Lower lobe of right lung (tissue), 2 donors: ENCODE results near the gene NDRG3. TPM values are rescaled to one million over a fixed set of nuclear protein-coding genes. Genes with fewer than 3 reads are reported as not detected.

Source experiments
- ATAC-seq, 2 donors: fragments of 200-7000 bp; cut with Tn5 transposase; one replicate each; pipeline ENCODE4 v1.9.1; 2020 to 2022; ENCODE audit warnings: mild to moderate bottlenecking in 2 of 2, moderate library complexity in 2 of 2
- DNase-seq: peaks from one replicate; pipeline ENCODE4 v3.0.0-alpha.2; 2020
- H3K27ac ChIP-seq: fragments of 200-600 bp; one replicate; pipeline ENCODE4 v1.8.0; 2022
- H3K27me3 ChIP-seq: fragments of 200-600 bp; one replicate; pipeline ENCODE4 v1.8.0; 2022; ENCODE audit warnings: low read depth
- H3K36me3 ChIP-seq: fragments of 200-600 bp; one replicate; pipeline ENCODE4 v1.8.0; 2022; ENCODE audit warnings: mild to moderate bottlenecking
- H3K4me1 ChIP-seq: fragments of 200-600 bp; one replicate; pipeline ENCODE4 v1.8.0; 2022
- H3K4me3 ChIP-seq: fragments of 200-600 bp; one replicate; pipeline ENCODE4 v1.8.0; 2022; ENCODE audit warnings: mild to moderate bottlenecking
- H3K9me3 ChIP-seq: fragments of 200-600 bp; one replicate; pipeline ENCODE4 v1.8.0; 2022
- intact Hi-C: fragments of 100-400 bp; cut with DNase I; formaldehyde crosslinking; loops from one replicate; pipeline ENCODE4 v1.11.0; 2022
- total RNA-seq: library from RNA; stranded (reverse); fragmentation: NEBNext Ultra II Directional; extraction: Animal tissue kit (Norgen Biotek cat#: 25700); gene quantifications from one replicate; pipeline ENCODE4 v1.2.1, GENCODE V29; 2021
- TF ChIP-seq, protein P1 (sequence below): fragments of 200-600 bp; IDR thresholded peaks from one replicate; pipeline ENCODE4 v1.8.0; 2022; ENCODE audit warnings: antibody characterized with exemption, mild to moderate bottlenecking
- donor health status: DM: no; HTN: yes; CAD: no; lungs with severe emphysema.

Gene NDRG3
- total RNA-seq, 1 donor from 2014 or later: 30.4 TPM

DNA sequence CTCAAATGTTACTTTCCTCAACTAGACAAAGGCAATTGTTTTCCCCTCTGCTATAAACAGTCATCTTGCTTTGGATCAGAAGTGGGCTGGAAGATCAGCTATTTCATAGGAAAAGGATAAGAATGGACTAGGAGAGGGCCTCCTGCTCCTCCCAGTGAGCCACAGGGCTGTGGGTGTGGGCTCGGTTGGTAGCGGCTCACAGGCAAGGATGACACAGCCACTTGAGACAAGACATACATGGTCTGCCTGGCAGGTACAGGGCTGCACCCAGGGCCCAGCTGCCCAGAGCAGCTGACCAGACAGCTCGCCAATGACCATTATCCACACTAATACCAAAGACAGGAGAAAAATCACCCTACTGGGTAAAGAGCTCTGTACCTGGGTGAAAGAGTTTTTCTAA, 90.9 kb downstream of the NDRG3 start:
- Histone ChIP-seq H3K27me3 (no peaks in the 10 kb centered on the region), H3K36me3 (peaks cover 62% of the 10 kb centered on the region), H3K9me3 (no peaks in the 10 kb centered on the region), H3K27ac (no peak overlapping the region), H3K4me1 (no peaks in the 10 kb centered on the region), H3K4me3 (no peak overlapping the region)
- TF ChIP-seq, protein P1, sequence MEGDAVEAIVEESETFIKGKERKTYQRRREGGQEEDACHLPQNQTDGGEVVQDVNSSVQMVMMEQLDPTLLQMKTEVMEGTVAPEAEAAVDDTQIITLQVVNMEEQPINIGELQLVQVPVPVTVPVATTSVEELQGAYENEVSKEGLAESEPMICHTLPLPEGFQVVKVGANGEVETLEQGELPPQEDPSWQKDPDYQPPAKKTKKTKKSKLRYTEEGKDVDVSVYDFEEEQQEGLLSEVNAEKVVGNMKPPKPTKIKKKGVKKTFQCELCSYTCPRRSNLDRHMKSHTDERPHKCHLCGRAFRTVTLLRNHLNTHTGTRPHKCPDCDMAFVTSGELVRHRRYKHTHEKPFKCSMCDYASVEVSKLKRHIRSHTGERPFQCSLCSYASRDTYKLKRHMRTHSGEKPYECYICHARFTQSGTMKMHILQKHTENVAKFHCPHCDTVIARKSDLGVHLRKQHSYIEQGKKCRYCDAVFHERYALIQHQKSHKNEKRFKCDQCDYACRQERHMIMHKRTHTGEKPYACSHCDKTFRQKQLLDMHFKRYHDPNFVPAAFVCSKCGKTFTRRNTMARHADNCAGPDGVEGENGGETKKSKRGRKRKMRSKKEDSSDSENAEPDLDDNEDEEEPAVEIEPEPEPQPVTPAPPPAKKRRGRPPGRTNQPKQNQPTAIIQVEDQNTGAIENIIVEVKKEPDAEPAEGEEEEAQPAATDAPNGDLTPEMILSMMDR: no peak
- ATAC-seq (no peak), DNase-seq (no peak)
- intact Hi-C loops: no loop called here

DNA sequence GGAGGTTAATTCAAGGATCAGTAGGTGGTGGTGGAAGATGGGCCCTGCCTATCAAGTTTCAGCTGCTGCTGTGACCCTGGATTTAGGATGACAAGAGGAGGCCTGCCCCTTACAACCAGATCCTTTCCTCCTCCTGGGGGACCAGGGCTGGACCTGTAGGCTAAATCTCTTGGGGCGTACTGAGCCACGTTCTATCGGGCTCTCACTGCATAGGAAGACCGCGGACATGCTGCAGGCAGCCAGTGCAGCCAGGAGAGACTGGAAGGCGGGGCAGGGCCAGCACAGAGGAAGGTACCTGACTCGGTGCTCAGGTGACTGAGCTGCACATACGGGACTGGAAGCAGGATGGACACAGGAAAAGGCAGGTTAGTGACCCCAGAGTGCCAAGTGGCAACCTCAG, 91.4 kb downstream of the NDRG3 start:
- no peaks in the 10 kb centered on the region for H3K9me3 ChIP-seq
- peaks cover 59% of the 10 kb centered on the region for H3K36me3 ChIP-seq
- H3K4me1 ChIP-seq: no peaks in the 10 kb centered on the region
- H3K27me3 ChIP-seq: no peaks in the 10 kb centered on the region
- no peak for ATAC-seq
- intact Hi-C loops: no loop called here
- no peak overlapping the region for H3K4me3 ChIP-seq
- H3K27ac ChIP-seq: no peak overlapping the region
- TF ChIP-seq, protein P1: no peak
- no peak for DNase-seq

DNA sequence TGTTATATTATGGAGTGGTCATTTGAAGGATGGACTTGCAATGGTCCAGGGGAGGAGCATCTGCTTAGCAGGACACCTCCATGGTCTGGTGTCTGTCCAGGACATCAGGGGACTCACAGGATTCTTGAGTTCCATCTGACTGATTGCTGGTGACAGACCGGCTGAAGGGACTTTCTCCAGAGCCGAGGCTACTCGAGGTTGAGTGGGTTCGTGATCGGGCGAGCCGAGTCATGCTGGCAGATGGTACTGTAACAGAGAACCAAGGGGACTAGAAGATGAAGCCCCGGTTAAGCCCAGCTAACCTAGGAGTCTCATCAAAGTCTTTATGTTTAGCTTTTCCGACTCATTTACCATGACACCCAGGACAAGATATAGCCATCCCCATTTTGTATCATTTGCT, 92.4 kb downstream of the NDRG3 start:
- Histone ChIP-seq H3K27ac (no peak overlapping the region), H3K27me3 (no peaks in the 10 kb centered on the region), H3K9me3 (no peaks in the 10 kb centered on the region), H3K4me3 (no peak overlapping the region), H3K36me3 (peaks cover 52% of the 10 kb centered on the region), H3K4me1 (no peaks in the 10 kb centered on the region)
- TF ChIP-seq, protein P1: no peak
- DNase-seq: no peak
- intact Hi-C loops: no loop called here
- no peak for ATAC-seq

DNA sequence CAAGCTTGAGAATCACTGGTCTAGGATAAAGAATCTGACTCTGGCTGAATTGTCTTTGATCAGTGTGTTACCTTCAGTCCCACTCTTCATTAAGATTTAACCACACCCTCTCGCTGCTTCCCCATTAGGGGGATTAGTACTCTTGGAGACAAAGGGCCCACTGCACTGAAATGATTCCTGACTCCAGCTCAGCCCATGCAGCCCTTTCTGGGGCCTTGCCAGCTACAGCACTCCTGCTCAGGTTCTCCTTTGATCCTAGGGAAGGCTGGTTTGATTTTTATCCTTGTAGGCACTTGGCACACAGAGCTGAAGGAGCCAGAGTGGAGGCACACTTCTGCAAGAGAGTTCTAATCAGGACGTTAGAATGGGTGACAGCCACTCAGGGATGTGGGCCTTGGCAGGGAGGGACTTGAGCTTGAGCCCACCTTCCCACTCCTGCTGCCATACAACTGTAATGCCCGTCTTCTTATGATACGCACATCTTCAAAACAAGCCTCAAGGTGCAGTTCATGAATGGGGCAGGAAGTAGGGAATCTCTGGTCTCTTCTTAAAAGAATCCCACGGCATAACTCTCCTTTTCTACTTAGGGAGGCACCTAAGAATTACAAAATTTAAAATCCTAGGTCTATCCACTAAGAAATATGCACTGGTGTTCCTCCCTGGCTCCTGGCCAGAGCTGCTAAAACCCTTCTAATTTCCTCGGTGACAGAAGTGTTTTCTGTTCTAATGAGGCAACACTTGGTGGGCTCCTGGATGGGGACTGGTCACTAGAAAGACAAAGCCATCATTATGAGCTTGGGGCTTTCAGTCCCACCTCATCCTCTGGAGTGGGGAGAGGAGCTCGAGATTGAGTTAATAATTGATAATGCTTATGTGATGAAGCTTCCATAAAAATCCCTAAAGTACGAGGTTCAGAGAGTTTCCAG, 98.4 kb downstream of the NDRG3 start:
- no peak overlapping the region for H3K4me3 ChIP-seq
- intact Hi-C loops: no loop called here
- no peak for ATAC-seq
- no peak for DNase-seq
- TF ChIP-seq, protein P1: no peak
- H3K9me3 ChIP-seq: no peaks in the 10 kb centered on the region
- no peaks in the 10 kb centered on the region for H3K4me1 ChIP-seq
- H3K27me3 ChIP-seq: no peaks in the 10 kb centered on the region
- peaks cover 7% of the 10 kb centered on the region for H3K36me3 ChIP-seq
- H3K27ac ChIP-seq: no peak overlapping the region

DNA sequence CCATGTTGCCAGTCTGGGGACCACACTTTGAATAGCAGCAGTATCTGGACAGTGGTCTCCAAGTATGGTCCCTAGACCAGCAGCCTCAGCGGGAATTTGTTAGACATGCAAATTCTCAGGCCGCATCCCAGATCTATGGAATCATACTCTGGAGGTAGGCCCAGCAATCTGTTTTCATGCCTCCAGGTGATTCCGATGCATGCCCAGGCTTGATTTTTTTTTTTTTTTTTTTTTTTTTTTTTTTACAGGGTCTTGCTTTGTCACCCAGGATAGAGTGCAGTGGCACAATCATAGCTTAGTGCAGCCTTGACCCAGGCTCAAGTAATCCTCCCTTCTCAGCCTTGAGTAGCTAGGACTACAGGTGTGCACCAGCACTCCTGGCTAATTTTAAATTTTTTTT, 99.2 kb downstream of the NDRG3 start:
- Histone ChIP-seq H3K36me3 (peaks cover 7% of the 10 kb centered on the region), H3K27me3 (no peaks in the 10 kb centered on the region), H3K27ac (no peak overlapping the region), H3K4me3 (no peak overlapping the region), H3K9me3 (no peaks in the 10 kb centered on the region), H3K4me1 (no peaks in the 10 kb centered on the region)
- TF ChIP-seq, protein P1: no peak
- ATAC-seq (no peak), DNase-seq (no peak)
- intact Hi-C loops: no loop called here
